ENCODE data around the gene GAB2.

GAB2 gene

DNA sequence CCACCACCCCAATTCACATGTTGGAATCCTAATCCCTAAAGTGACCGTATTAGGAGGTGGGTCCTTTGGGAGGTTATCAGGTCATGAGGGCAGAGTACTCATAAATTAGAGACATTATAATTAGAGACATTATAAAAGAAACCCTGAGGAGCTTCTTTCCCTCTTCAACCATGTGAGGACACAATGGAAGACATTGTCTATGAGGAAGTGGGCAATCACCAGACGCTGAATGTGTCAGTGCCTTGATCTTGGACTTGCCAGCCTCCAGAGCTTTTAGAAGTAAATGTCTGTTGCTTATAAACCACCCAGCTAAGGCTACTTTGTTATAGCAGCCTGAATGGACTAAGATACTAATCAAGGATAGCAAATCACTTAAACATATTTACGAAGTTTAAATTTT, 14.8 kb downstream of the GAB2 start:
- H3K27ac ChIP-seq, result no peak overlapping the region
- no peak overlapping the region for H3K4me3 ChIP-seq (ENCODE audit: low read depth, low read length)
- no peak for DNase-seq
- no peaks in the 10 kb centered on the region for H3K36me3 ChIP-seq (replicated peaks)
- TF ChIP-seq, protein P1, sequence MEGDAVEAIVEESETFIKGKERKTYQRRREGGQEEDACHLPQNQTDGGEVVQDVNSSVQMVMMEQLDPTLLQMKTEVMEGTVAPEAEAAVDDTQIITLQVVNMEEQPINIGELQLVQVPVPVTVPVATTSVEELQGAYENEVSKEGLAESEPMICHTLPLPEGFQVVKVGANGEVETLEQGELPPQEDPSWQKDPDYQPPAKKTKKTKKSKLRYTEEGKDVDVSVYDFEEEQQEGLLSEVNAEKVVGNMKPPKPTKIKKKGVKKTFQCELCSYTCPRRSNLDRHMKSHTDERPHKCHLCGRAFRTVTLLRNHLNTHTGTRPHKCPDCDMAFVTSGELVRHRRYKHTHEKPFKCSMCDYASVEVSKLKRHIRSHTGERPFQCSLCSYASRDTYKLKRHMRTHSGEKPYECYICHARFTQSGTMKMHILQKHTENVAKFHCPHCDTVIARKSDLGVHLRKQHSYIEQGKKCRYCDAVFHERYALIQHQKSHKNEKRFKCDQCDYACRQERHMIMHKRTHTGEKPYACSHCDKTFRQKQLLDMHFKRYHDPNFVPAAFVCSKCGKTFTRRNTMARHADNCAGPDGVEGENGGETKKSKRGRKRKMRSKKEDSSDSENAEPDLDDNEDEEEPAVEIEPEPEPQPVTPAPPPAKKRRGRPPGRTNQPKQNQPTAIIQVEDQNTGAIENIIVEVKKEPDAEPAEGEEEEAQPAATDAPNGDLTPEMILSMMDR (IDR thresholded peaks at IDR 0.05; ENCODE audit: low read depth, low read length, missing control alignments), result no peak
- in situ Hi-C loops (cut with HindIII; ENCODE audit: low pct_ligation_motif_present, low sequenced_read_pairs), result no loop called here
- H3K27me3 ChIP-seq (replicated peaks), result no peaks in the 10 kb centered on the region

DNA sequence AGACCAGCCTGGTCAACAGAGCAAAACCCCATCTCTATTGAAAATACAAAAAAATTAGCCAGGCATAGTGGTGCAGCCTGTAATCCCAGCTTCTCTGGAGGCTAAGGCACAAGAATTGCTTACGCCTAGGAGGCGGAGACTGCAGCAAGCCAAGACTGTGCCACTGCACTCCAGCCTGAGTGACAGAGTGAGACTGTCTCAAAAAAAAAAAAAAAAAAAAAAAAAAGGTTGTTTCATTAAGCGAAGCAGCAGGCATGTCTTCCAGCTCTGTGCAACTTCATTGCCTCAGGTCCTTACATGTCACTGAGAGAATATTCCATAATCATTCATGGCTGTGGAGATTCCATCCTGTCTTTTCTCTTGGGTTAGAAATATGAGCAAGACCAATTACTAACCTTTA, 16.9 kb downstream of the GAB2 start:
- Histone ChIP-seq H3K4me3 (ENCODE audit: low read depth, low read length) (no peak overlapping the region), H3K27ac (no peak overlapping the region), H3K27me3 (replicated peaks) (no peaks in the 10 kb centered on the region), H3K36me3 (replicated peaks) (no peaks in the 10 kb centered on the region)
- in situ Hi-C loops (cut with HindIII; ENCODE audit: low pct_ligation_motif_present, low sequenced_read_pairs), result no loop called here
- no peak for DNase-seq
- TF ChIP-seq, protein P1 (IDR thresholded peaks at IDR 0.05; ENCODE audit: low read depth, low read length, missing control alignments), result no peak

DNA sequence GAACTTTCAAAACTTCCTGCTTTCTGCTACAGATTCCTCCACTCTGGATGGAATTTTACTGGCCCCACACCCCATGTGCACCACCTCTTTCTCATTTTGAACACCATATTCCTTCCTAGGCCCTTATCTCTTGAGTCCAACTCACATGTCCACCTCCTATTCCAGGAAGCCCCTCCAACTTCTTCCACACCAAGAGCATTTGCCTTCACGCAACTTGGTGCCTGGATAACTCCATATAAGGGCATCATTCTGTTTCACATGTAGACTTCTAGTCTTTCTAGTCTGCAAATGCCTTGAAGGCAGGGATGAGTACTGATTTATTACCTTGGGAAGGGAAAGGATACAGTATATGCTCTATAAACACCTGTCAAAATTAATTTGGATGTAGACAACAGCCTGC, 17.5 kb downstream of the GAB2 start:
- in situ Hi-C loops (cut with HindIII; ENCODE audit: low pct_ligation_motif_present, low sequenced_read_pairs), result no loop called here

DNA sequence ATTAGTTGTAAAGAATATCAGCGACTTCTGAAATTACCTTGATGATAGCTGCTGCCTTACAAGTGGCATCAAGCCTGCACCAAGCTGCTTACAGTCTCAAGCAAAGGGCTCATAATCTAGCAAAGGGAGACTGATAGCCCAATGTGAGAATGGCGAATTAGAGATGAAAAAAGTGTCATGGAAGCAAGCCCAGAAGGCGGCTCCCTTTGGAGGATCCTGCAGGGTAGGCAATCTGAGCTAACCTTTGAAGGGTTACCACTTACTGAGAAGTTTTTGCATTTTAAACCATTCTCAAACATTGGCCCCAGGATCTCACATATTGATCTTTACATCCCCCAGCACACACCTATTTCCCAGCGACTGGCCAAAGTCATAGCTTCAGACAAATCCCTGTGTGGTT, 18.5 kb downstream of the GAB2 start:
- DNase-seq, result no peak
- Histone ChIP-seq H3K4me3 (ENCODE audit: low read depth, low read length) (no peak overlapping the region), H3K36me3 (replicated peaks) (no peaks in the 10 kb centered on the region), H3K27ac (no peak overlapping the region), H3K27me3 (replicated peaks) (no peaks in the 10 kb centered on the region)
- TF ChIP-seq, protein P1 (IDR thresholded peaks at IDR 0.05; ENCODE audit: low read depth, low read length, missing control alignments), result no peak
- in situ Hi-C loops (cut with HindIII; ENCODE audit: low pct_ligation_motif_present, low sequenced_read_pairs), result no loop called here

More for the DNA sequence above, 17.5 kb downstream of the GAB2 start:
- H3K27me3 ChIP-seq (replicated peaks), result no peaks in the 10 kb centered on the region
- no peaks in the 10 kb centered on the region for H3K36me3 ChIP-seq (replicated peaks)
- no peak overlapping the region for H3K27ac ChIP-seq
- TF ChIP-seq, protein P1 (IDR thresholded peaks at IDR 0.05; ENCODE audit: low read depth, low read length, missing control alignments), result no peak
- no peak for DNase-seq
- H3K4me3 ChIP-seq (ENCODE audit: low read depth, low read length), result no peak overlapping the region

DNA sequence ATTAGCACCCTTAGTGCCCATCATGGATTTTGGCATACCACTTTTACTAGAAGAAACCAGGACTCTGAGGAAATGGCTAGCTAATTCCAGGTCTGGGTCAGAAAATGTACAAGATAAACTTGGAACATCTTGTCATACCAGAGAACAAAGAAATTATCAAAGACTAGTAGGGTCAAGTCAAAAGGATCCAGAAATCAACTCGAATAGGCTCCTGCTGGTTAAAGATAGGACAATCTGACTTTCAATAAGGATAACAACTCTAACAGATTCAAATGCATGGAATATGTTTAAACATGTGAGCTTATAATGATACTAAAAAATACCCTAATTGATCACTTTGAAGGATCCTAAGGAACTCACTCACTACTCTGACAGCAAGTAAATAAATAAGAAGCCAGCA, 18.9 kb downstream of the GAB2 start:
- Histone ChIP-seq H3K36me3 (replicated peaks) (no peaks in the 10 kb centered on the region), H3K27ac (no peak overlapping the region), H3K27me3 (replicated peaks) (no peaks in the 10 kb centered on the region), H3K4me3 (ENCODE audit: low read depth, low read length) (no peak overlapping the region)
- DNase-seq, result no peak
- TF ChIP-seq, protein P1 (IDR thresholded peaks at IDR 0.05; ENCODE audit: low read depth, low read length, missing control alignments), result no peak
- in situ Hi-C loops (cut with HindIII; ENCODE audit: low pct_ligation_motif_present, low sequenced_read_pairs), result no loop called here

DNA sequence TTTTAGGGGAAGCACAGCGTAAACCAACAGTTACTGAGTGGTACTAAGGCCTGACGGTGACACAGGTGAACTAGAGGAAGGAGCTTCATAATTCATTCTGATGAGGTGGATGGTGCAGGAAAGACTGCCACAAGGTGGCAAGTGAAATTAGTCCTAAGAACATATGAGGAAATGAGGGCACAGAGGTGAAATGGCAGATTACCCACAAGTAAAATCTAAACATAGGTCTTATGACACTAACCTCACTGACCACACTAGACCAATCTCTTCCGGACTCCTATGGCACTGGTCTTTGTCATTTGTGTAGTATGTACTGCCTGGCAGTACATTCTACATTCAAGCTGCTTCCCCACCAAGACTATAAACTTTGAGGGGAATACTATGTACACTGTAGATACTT, 20.2 kb downstream of the GAB2 start:
- H3K36me3 ChIP-seq (replicated peaks), result no peaks in the 10 kb centered on the region
- TF ChIP-seq, protein P1 (IDR thresholded peaks at IDR 0.05; ENCODE audit: low read depth, low read length, missing control alignments), result no peak
- H3K4me3 ChIP-seq (ENCODE audit: low read depth, low read length), result no peak overlapping the region
- DNase-seq, result no peak
- H3K27ac ChIP-seq, result no peak overlapping the region
- H3K27me3 ChIP-seq (replicated peaks), result no peaks in the 10 kb centered on the region
- in situ Hi-C loops (cut with HindIII; ENCODE audit: low pct_ligation_motif_present, low sequenced_read_pairs), result no loop called here

Measured in brain microvascular endothelial cell (primary cell).